Endothelial cell (in vitro differentiated cells): Measurements from ENCODE around the gene TPI1. TPM values are rescaled to one million over a fixed set of nuclear protein-coding genes. Genes with fewer than 3 reads are reported as not detected.

Source experiments
- DNase-seq: peaks from one replicate; pipeline ENCODE4 v3.0.0; 2021; ENCODE audit warnings: low spot score
- H3K27ac Mint-ChIP-seq: one replicate; pipeline ENCODE4 v1.8.0; 2021; ENCODE audit warnings: mixed read lengths, inconsistent platforms; ENCODE audit not compliant: unreplicated experiment
- H3K27me3 Mint-ChIP-seq: one replicate; pipeline ENCODE4 v1.8.0; 2021; ENCODE audit warnings: mild to moderate bottlenecking, moderate library complexity, mixed read lengths, inconsistent platforms; ENCODE audit not compliant: unreplicated experiment
- H3K36me3 Mint-ChIP-seq: one replicate; pipeline ENCODE4 v1.8.0; 2021; ENCODE audit warnings: mild to moderate bottlenecking, low read depth, mixed read lengths, inconsistent platforms; ENCODE audit not compliant: unreplicated experiment
- H3K4me1 Mint-ChIP-seq: one replicate; pipeline ENCODE4 v1.8.0; 2021; ENCODE audit warnings: mild to moderate bottlenecking, mixed read lengths, inconsistent platforms; ENCODE audit not compliant: unreplicated experiment
- H3K4me3 Mint-ChIP-seq: one replicate; pipeline ENCODE4 v1.8.0; 2021; ENCODE audit warnings: mild to moderate bottlenecking, mixed read lengths, inconsistent platforms; ENCODE audit not compliant: unreplicated experiment
- H3K9me3 Mint-ChIP-seq: one replicate; pipeline ENCODE4 v1.8.0; 2021; ENCODE audit warnings: mixed read lengths, inconsistent platforms; ENCODE audit not compliant: unreplicated experiment
- CTCF ChIP-seq: fragments of 200-600 bp; sonication (generic); IDR thresholded peaks from one replicate; pipeline ENCODE4 v1.5.0; 2021; ENCODE audit warnings: antibody characterized with exemption; ENCODE audit not compliant: unreplicated experiment
- total RNA-seq: library from RNA; stranded (reverse); fragmentation: NEBNext Ultra II Directional; extraction: Animal tissue kit (Norgen Biotek cat#: 25700); gene quantifications from one replicate; pipeline ENCODE4 v1.2.1, GENCODE V29; 2021; ENCODE audit not compliant: unreplicated experiment

The TPI1 gene
- total RNA-seq, 1 donor from 2014 or later = 356 TPM

GRCh38 chr12:6826125-6826733 lies 41.1 kb upstream of the TPI1 start:
- Mint-ChIP-seq H3K4me1 (peaks cover 38% of the 10 kb centered on the region), H3K4me3 (peak overlapping the region; percentile 51), H3K27ac (no peak overlapping the region), H3K27me3 (peaks cover 26% of the 10 kb centered on the region), H3K9me3 (no peaks in the 10 kb centered on the region), H3K36me3 (peaks cover 12% of the 10 kb centered on the region)
- no peak for DNase-seq
- no peak for TF ChIP-seq CTCF

GRCh38 chr12:6826734-6827436 lies 40.4 kb upstream of the TPI1 start:
- Mint-ChIP-seq H3K36me3 (peaks cover 18% of the 10 kb centered on the region), H3K27ac (peak overlapping the region; percentile 80), H3K4me3 (peak overlapping the region; percentile 86), H3K4me1 (peaks cover 37% of the 10 kb centered on the region), H3K27me3 (peaks cover 27% of the 10 kb centered on the region), H3K9me3 (no peaks in the 10 kb centered on the region)
- TF ChIP-seq CTCF = no peak
- DNase-seq = peak; percentile 4

GRCh38 chr12:6827437-6827911 lies 39.9 kb upstream of the TPI1 start:
- Mint-ChIP-seq H3K36me3 (peaks cover 22% of the 10 kb centered on the region), H3K9me3 (no peaks in the 10 kb centered on the region), H3K27ac (peak overlapping the region; percentile 80), H3K4me1 (peaks cover 35% of the 10 kb centered on the region), H3K27me3 (peaks cover 27% of the 10 kb centered on the region), H3K4me3 (peak overlapping the region; percentile 86)
- peak; percentile 67 for DNase-seq
- TF ChIP-seq CTCF = no peak

- peak; percentile 35 for DNase-seq
- Mint-ChIP-seq H3K4me1 (peaks cover 29% of the 10 kb centered on the region), H3K4me3 (peak within 1 kb of the TSS; percentile 99), H3K9me3 (no peaks in the 10 kb centered on the region), H3K27ac (peak within 1 kb of the TSS; percentile 80), H3K36me3 (peaks cover 22% of the 10 kb centered on the region), H3K27me3 (peaks cover 25% of the 10 kb centered on the region)
- TF ChIP-seq CTCF = no peak
Observed at GRCh38 chr12:6827982-6828780, 39.1 kb upstream of the TPI1 start, which contains the start of gene P3H3. TSS of gene P3H3 (plus strand) at chr12:6828407. CDS start at chr12:6828441, 34 bp downstream.
